GM12878 (cell line): ENCODE results near the gene LRRC66. TPM values are rescaled to one million over a fixed set of nuclear protein-coding genes. Genes with fewer than 3 reads are reported as not detected.

Source experiments
- ATAC-seq: fragments of 200-7000 bp; cut with Tn5 transposase; 3 replicates; pipeline ENCODE4 v1.9.1; 2020; ENCODE audit warnings: mild to moderate bottlenecking, moderate library complexity
- BruUV-seq: library from RNA; stranded (reverse); fragments of 400-500 nt; replicated peaks from 2 replicates; lab custom pipeline; 2021; lab: Mats Ljungman, UMichigan
- CTCF ChIA-PET: fragments of 300-600 bp; sonication (Branson Sonifier 250); formaldehyde crosslinking; extraction: SDS; loops from one replicate; lab custom pipeline; 2021; ENCODE audit warnings: inconsistent platforms; lab: Yijun Ruan, JAX
- POLR2A ChIA-PET: fragments of 350-600 bp; formaldehyde crosslinking; extraction: SDS; loops from one replicate; lab custom pipeline; 2021; ENCODE audit warnings: inconsistent platforms; lab: Charles Lee
- RAD21 ChIA-PET: fragments of 300-600 bp; sonication (Branson Sonifier 250); formaldehyde crosslinking; loops from one replicate; lab custom pipeline; 2023; ENCODE audit warnings: antibody characterized with exemption; ENCODE audit not compliant: unreplicated experiment; lab: Charles Lee
- SMC1A ChIA-PET: fragments of 300-600 bp; sonication (Branson Sonifier 250); formaldehyde crosslinking; loops from one replicate; lab custom pipeline; 2023; ENCODE audit not compliant: unreplicated experiment, uncharacterized antibody; lab: Charles Lee
- DNase-seq: peaks from one replicate; pipeline ENCODE4 v3.0.0-alpha.2; 2011; ENCODE audit warnings: low read depth, low spot score
- FAIRE-seq: peaks from 3 replicates; lab custom pipeline; 2011; peaks lifted over from hg19 to GRCh38; lab: Jason Lieb, UNC
- H2AFZ ChIP-seq: 2 replicates; pipeline ENCODE4 v1.6.0; 2011; ENCODE audit warnings: low read depth, low read length, control low read depth; ENCODE audit not compliant: control insufficient read depth
- H3K27ac ChIP-seq: 2 replicates; pipeline ENCODE4 v1.5.1; 2011; ENCODE audit warnings: control low read depth; ENCODE audit not compliant: control insufficient read depth, insufficient read depth
- H3K27me3 ChIP-seq, 2 experiments: replicated peaks in 1 of 2; 2 replicates each; pipeline versions ENCODE4 v1.6.0 to v1.6.1; 2011; ENCODE audit warnings: low read length in 1 of 2; ENCODE audit not compliant: control insufficient read depth in 2 of 2, insufficient read depth in 2 of 2
- H3K36me3 ChIP-seq, 2 experiments: 2 replicates each; pipeline ENCODE4 v1.5.1; 2011; ENCODE audit warnings: low read length in 1 of 2; ENCODE audit not compliant: control insufficient read depth in 2 of 2, insufficient read depth in 2 of 2
- H3K4me1 ChIP-seq: 2 replicates; pipeline ENCODE4 v1.6.1; 2011; ENCODE audit warnings: mild to moderate bottlenecking, low read length, moderate library complexity, mixed read lengths; ENCODE audit not compliant: control insufficient read depth, insufficient read depth
- H3K4me2 ChIP-seq: 2 replicates; pipeline ENCODE4 v1.6.0; 2011; ENCODE audit warnings: control low read depth; ENCODE audit not compliant: control insufficient read depth, insufficient read depth
- H3K4me3 ChIP-seq: fragments of 200-600 bp; sonication (generic); 2 replicates; pipeline ENCODE4 v1.5.1; 2016
- H3K79me2 ChIP-seq: 2 replicates; pipeline ENCODE4 v1.6.0; 2011; ENCODE audit warnings: low read length; ENCODE audit not compliant: control insufficient read depth, insufficient read depth
- H3K9ac ChIP-seq: 2 replicates; pipeline ENCODE4 v1.8.0; 2011; ENCODE audit warnings: low read length, control low read depth, mixed read lengths; ENCODE audit not compliant: control insufficient read depth, insufficient read depth
- H3K9me3 ChIP-seq: replicated peaks from 3 replicates; pipeline ENCODE4 v1.5.1; 2011; ENCODE audit warnings: mild to moderate bottlenecking, low read length; ENCODE audit not compliant: control insufficient read depth, insufficient read depth
- H4K20me1 ChIP-seq: 2 replicates; pipeline ENCODE4 v1.6.0; 2011; ENCODE audit not compliant: control insufficient read depth, insufficient read depth
- CEBPB ChIP-seq, 2 experiments: fragments of 150-350 bp in 1 of 2; IDR thresholded peaks; 2 replicates each; pipeline ENCODE4 v1.6.1; 2012 to 2014; ENCODE audit warnings: low read depth in 2 of 2, low read length in 2 of 2, borderline replicate concordance in 1 of 2, inconsistent platforms in 1 of 2
- MEF2A ChIP-seq: IDR thresholded peaks from 2 replicates; pipeline ENCODE4 v1.6.1; 2011; ENCODE audit warnings: low read depth, mild to moderate bottlenecking, low read length, moderate library complexity; ENCODE audit not compliant: insufficient read depth
- MLLT1 ChIP-seq: fragments of 450-650 bp; IDR thresholded peaks from 2 replicates; pipeline ENCODE4 v1.6.1; 2016; ENCODE audit warnings: mild to moderate bottlenecking
- MXI1 ChIP-seq: fragments of 150-350 bp; IDR thresholded peaks from 2 replicates; pipeline ENCODE4 v1.6.1; 2011; ENCODE audit warnings: low read depth, mild to moderate bottlenecking, inconsistent platforms, low read length, improper control_type of control experiment
- MYC ChIP-seq: IDR thresholded peaks from 2 replicates; pipeline ENCODE4 v1.6.1; 2011; ENCODE audit warnings: mild to moderate bottlenecking, low read length, moderate library complexity, inconsistent platforms; ENCODE audit not compliant: insufficient read depth, insufficient replicate concordance, insufficient read length, severe bottlenecking
- PAX8 ChIP-seq: fragments of 450-650 bp; IDR thresholded peaks from 2 replicates; pipeline ENCODE4 v1.6.1; 2017; ENCODE audit warnings: mild to moderate bottlenecking, moderate library complexity
- RB1 ChIP-seq: fragments of 450-650 bp; formaldehyde crosslinking; IDR thresholded peaks from 2 replicates; pipeline ENCODE4 v1.6.1; 2017; ENCODE audit warnings: mild to moderate bottlenecking, borderline replicate concordance
- RELA ChIP-seq: fragments of 450-650 bp; IDR thresholded peaks from 2 replicates; pipeline ENCODE4 v1.8.0; 2014; ENCODE audit warnings: borderline replicate concordance; ENCODE audit not compliant: partially characterized antibody
- SUPT20H ChIP-seq: IDR thresholded peaks from 2 replicates; pipeline ENCODE4 v1.6.1; 2011; ENCODE audit warnings: low read depth, mild to moderate bottlenecking, low read length, moderate library complexity, borderline replicate concordance; ENCODE audit not compliant: control insufficient read depth
- WGBS: methylation state at CpG from one replicate; pipeline ENCODE4 v1.1.6; 2016; ENCODE audit warnings: low lambda C conversion rate; ENCODE audit not compliant: insufficient replicate concordance, insufficient coverage; ENCODE audit errors: missing lambda C conversion rate; 5-methylcytosine and 5-hydroxymethylcytosine counted together
- in situ Hi-C: fragments of 300-500 bp; cut with MboI; formaldehyde crosslinking; loops from 9 replicates; pipeline ENCODE4 v1.14.3; 2018; ENCODE audit warnings: mixed read lengths
- intact Hi-C: fragments of 100-400 bp; cut with micrococcal nuclease; formaldehyde crosslinking; loops from one replicate; pipeline ENCODE4 v1.14.2; 2022; ENCODE audit not compliant: unreplicated experiment
- polyA plus RNA-seq, 11 experiments: library from polyadenylated mRNA; depleted of rRNA in 4 of 11; unstranded in 6 of 11; stranded (reverse) in 5 of 11; fragments of >200 nt; fragmentation: Nextera tagmentation in 4 of 11; fragmentation: Illumina TruSeq in 1 of 11; extraction: Ambion mirVana in 4 of 11; extraction: Trizol in 1 of 11; gene quantifications; 1 replicate in 1 of 11; 2 replicates in 10 of 11; pipeline versions ENCODE4 v1.2.1 to v1.2.3, GENCODE V29; 2011 to 2016; ENCODE audit warnings: inconsistent platforms in 2 of 11, missing spikeins in 2 of 11, low read depth in 1 of 11
- total RNA-seq, 4 experiments: library from RNA; depleted of rRNA in 3 of 4; stranded (reverse); fragments of >200 nt in 3 of 4; fragmentation: Illumina TruSeq in 1 of 4; extraction: Trizol in 1 of 4; gene quantifications; 2 replicates each; pipeline versions ENCODE4 v1.2.1 to v1.2.3, GENCODE V29; 2013 to 2021
- TF ChIP-seq, protein P1 (sequence below): fragments of 450-650 bp; IDR thresholded peaks from 2 replicates; pipeline ENCODE4 v1.6.1; 2017; ENCODE audit warnings: mild to moderate bottlenecking

LRRC66 gene
- total and polyA plus RNA-seq, 10 of the 15 experiments (the other 5 are each of a cell fraction or from before 2014, with no cell fraction given) = 0.02 to 0.18 (median 0.09) TPM; not detected in 2

- no peak for TF ChIP-seq RELA
- TF ChIP-seq MEF2A = no peak
- no peak for TF ChIP-seq CEBPB (IDR thresholded peaks at IDR 0.05; ENCODE audit: borderline replicate concordance in 1 of 2, low read depth in 2 of 2, low read length in 2 of 2)
- TF ChIP-seq PAX8 = no peak
- no peak for TF ChIP-seq MYC
- no peak for TF ChIP-seq MXI1
- TF ChIP-seq MLLT1 = no peak
These were observed 16.8 kb upstream of the LRRC66 start (continued) for GRCh38 chr4:52036886-52037530.

DNA sequence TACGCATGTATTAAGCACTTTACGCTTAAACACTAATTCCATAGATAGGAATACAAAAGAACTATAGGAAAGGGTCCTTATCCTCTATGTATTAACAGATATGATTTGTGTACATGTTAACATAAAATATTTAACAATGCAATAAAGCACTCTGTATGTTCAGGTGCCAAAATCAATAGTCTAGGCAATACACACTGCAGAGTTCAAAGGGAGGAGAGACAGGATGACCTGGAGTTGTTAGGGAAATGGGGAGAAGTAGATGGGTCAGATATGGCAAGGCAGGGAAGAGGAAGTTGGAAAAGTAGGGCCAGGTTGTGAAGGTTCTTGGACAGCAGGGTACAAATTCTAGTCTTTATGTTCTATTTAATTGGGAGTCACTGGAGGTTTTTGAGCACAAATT lies 15.0 kb upstream of the LRRC66 start:
- CTCF ChIA-PET = interaction anchor here (0.6 to 0.7 kb wide), 2 partner anchors 9 to 18 kb away, joined by 3 read pairs; no protein-coding TSS in a partner anchor
- FAIRE-seq (no peak), ATAC-seq (no peak), DNase-seq (no peak)
- Histone ChIP-seq H4K20me1 (no peaks in the 10 kb centered on the region), H3K4me1 (peaks cover 5% of the 10 kb centered on the region; the same call in 1 of the 2 replicates), H3K9ac (no peak overlapping the region), H3K27me3 (no peaks in the 10 kb centered on the region; a peak in 1 of 4 replicates), H3K36me3 (no peaks in the 10 kb centered on the region), H3K4me2 (no peak overlapping the region), H3K27ac (no peak overlapping the region), H3K79me2 (no peaks in the 10 kb centered on the region), H2AFZ (no peak overlapping the region), H3K9me3 (no peaks in the 10 kb centered on the region)
- RAD21 ChIA-PET = no interaction called here
- no TSS peak for BruUV-seq
- WGBS = 97% methylated on average over 2 of the region's 2 CpGs
- intact Hi-C loops = loop anchor here (10.0 kb wide), 1 partner anchor 610 kb away; no protein-coding TSS in a partner anchor
- in situ Hi-C loops = no loop called here
- POLR2A ChIA-PET = no interaction called here
- TF ChIP-seq SUPT20H = no peak
- TF ChIP-seq MEF2A = no peak
- no peak for TF ChIP-seq RB1
- TF ChIP-seq, protein P1, sequence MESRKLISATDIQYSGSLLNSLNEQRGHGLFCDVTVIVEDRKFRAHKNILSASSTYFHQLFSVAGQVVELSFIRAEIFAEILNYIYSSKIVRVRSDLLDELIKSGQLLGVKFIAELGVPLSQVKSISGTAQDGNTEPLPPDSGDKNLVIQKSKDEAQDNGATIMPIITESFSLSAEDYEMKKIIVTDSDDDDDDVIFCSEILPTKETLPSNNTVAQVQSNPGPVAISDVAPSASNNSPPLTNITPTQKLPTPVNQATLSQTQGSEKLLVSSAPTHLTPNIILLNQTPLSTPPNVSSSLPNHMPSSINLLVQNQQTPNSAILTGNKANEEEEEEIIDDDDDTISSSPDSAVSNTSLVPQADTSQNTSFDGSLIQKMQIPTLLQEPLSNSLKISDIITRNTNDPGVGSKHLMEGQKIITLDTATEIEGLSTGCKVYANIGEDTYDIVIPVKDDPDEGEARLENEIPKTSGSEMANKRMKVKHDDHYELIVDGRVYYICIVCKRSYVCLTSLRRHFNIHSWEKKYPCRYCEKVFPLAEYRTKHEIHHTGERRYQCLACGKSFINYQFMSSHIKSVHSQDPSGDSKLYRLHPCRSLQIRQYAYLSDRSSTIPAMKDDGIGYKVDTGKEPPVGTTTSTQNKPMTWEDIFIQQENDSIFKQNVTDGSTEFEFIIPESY = no peak
- TF ChIP-seq, all 136 proteins: peak for 0
- SMC1A ChIA-PET = no interaction called here
- no peak overlapping the region for H3K4me3 ChIP-seq
